ENCODE results near the gene STARD5.

DNA sequence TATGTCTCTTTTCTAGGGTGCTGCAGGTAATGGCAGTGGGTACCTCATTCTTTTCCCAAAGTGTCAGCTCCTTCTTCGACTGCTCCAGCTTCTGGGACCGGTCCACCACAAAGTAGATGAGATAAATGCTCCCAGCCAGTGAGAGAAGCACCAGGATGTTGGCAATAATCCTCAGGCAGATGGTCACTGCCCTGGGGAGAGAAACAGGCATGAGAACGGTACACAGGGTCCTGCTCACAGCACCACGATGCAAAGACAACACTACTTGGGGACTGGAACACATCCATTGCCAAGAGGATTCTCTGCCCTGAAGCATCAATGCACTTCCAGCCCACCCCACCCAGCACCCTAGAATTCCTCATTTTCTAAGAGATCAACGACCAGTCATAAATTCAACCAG lies 27.7 kb upstream of the STARD5 start:
- TF ChIP-seq MLX (CRISPR knock-in tag; conservative IDR thresholded peaks at IDR 0.05) (no peak), ZNF431 (CRISPR knock-in tag; IDR thresholded peaks at IDR 0.05) (no peak), COPS2 (conservative IDR thresholded peaks at IDR 0.05) (no peak), JUNB (CRISPR knock-in tag; conservative IDR thresholded peaks at IDR 0.05) (no peak), RAD21 (CRISPR knock-in tag; conservative IDR thresholded peaks at IDR 0.05 in 1 of 2, IDR thresholded peaks at IDR 0.05 in 1 of 2) (no peak), ZBTB9 (CRISPR knock-in tag; IDR thresholded peaks at IDR 0.05) (no peak)
- TF ChIP-seq, protein P1, sequence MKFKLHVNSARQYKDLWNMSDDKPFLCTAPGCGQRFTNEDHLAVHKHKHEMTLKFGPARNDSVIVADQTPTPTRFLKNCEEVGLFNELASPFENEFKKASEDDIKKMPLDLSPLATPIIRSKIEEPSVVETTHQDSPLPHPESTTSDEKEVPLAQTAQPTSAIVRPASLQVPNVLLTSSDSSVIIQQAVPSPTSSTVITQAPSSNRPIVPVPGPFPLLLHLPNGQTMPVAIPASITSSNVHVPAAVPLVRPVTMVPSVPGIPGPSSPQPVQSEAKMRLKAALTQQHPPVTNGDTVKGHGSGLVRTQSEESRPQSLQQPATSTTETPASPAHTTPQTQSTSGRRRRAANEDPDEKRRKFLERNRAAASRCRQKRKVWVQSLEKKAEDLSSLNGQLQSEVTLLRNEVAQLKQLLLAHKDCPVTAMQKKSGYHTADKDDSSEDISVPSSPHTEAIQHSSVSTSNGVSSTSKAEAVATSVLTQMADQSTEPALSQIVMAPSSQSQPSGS (CRISPR knock-in tag; IDR thresholded peaks at IDR 0.05), result no peak
